Testis (tissue), 3 donors: Measurements from ENCODE around the gene TGFB1I1. TPM values are rescaled to one million over a fixed set of nuclear protein-coding genes. Genes with fewer than 3 reads are reported as not detected.
"Not testable (repeated sequence)": the region's sequence is repeated elsewhere in the genome, so short reads cannot be mapped to it uniquely, and the experiment has no call there.

ENCODE experiments used
- DNase-seq: peaks from one replicate; pipeline ENCODE4 v3.0.0-alpha.2; 2019
- H3K27ac ChIP-seq, 2 donors: fragments of 200-600 bp; sonication (generic); one replicate each; pipeline ENCODE4 v1.5.1; 2019
- H3K27me3 ChIP-seq: fragments of 200-600 bp; sonication (generic); one replicate; pipeline ENCODE4 v1.5.1; 2019
- H3K36me3 ChIP-seq: fragments of 200-600 bp; sonication (generic); one replicate; pipeline ENCODE4 v1.5.1; 2017; ENCODE audit warnings: low read depth; ENCODE audit errors: missing control alignments
- H3K4me1 ChIP-seq: fragments of 200-600 bp; sonication (generic); one replicate; pipeline ENCODE4 v1.5.1; 2019
- H3K4me3 ChIP-seq, 2 donors: fragments of 200-600 bp; sonication (generic); one replicate each; pipeline ENCODE4 v1.5.1; 2017 to 2019
- H3K9me3 ChIP-seq: fragments of 200-600 bp; sonication (generic); one replicate; pipeline ENCODE4 v1.5.1; 2017
- POLR2A ChIP-seq: fragments of 450-650 bp; IDR thresholded peaks from one replicate; pipeline ENCODE4 v1.6.1; 2017; ENCODE audit warnings: antibody characterized with exemption, mild to moderate bottlenecking, moderate library complexity
- WGBS, 2 donors: methylation state at CpG; one replicate each; pipeline ENCODE4 v1.1.5; 2018; 5-methylcytosine and 5-hydroxymethylcytosine counted together
- intact Hi-C: fragments of 100-400 bp; cut with DNase I; formaldehyde crosslinking; loops from one replicate; pipeline ENCODE4 v1.15.1; 2023; ENCODE audit warnings: low total_unique reads
- polyA plus RNA-seq: library from polyadenylated mRNA; stranded (reverse); fragments of 350-450 nt; fragmentation: Illumina TruSeq; extraction: RNeasy Lipid Tissue Mini Kit (QIAGEN cat#74804); gene quantifications from one replicate; pipeline ENCODE4 v1.2.3, GENCODE V29; 2014; ENCODE audit warnings: low read depth, low replicate concordance; ENCODE audit not compliant: insufficient read depth
- total RNA-seq, 2 donors: library from RNA; depleted of rRNA; stranded (reverse); fragments of >200 nt; gene quantifications; one replicate each; pipeline ENCODE4 v1.2.3, GENCODE V29; 2016
- TF ChIP-seq, protein P1 (sequence below), 3 experiments: fragments of 450-650 bp in 2 of 3; fragments of 200-600 bp in 1 of 3; sonication (generic) in 1 of 3; IDR thresholded peaks; one replicate each; pipeline ENCODE4 v1.5.1; 2016 to 2019; ENCODE audit warnings: antibody characterized with exemption in 3 of 3, mild to moderate bottlenecking in 2 of 3, moderate library complexity in 1 of 3

Gene TGFB1I1
- total and polyA plus RNA-seq, 3 donors from 2014 or later: 13.6 to 31.7 (median 28.4) TPM

DNA sequence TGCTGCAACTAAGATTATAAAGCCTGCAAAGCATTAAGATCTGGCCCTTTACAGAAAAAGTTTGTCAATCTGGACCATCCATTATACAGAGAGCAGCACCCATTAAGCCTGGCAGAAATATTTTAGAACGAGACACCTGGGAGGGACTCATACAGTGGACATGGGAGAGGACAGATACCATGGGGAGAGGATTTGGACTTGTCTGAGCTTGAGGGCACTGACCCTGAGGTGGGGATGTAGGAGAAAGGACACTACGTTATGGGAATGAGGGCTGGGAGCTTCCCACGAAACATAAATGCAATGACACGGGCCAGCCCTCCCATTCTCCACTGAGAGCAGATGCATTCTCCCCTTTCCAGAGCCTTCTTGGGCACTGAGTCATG, 30.0 kb downstream of the TGFB1I1 start:
- Histone ChIP-seq H3K4me3 (no peak overlapping the region), H3K9me3 (no peaks in the 10 kb centered on the region), H3K27ac (no peak overlapping the region), H3K36me3 (no peaks in the 10 kb centered on the region), H3K4me1 (peaks cover 6% of the 10 kb centered on the region), H3K27me3 (no peaks in the 10 kb centered on the region)
- intact Hi-C loops: no loop called here
- TF ChIP-seq, protein P1, sequence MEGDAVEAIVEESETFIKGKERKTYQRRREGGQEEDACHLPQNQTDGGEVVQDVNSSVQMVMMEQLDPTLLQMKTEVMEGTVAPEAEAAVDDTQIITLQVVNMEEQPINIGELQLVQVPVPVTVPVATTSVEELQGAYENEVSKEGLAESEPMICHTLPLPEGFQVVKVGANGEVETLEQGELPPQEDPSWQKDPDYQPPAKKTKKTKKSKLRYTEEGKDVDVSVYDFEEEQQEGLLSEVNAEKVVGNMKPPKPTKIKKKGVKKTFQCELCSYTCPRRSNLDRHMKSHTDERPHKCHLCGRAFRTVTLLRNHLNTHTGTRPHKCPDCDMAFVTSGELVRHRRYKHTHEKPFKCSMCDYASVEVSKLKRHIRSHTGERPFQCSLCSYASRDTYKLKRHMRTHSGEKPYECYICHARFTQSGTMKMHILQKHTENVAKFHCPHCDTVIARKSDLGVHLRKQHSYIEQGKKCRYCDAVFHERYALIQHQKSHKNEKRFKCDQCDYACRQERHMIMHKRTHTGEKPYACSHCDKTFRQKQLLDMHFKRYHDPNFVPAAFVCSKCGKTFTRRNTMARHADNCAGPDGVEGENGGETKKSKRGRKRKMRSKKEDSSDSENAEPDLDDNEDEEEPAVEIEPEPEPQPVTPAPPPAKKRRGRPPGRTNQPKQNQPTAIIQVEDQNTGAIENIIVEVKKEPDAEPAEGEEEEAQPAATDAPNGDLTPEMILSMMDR (IDR thresholded peaks at IDR 0.05): no peak
- TF ChIP-seq POLR2A: no peak
- WGBS, 2 donors: 82 to 83% methylated on average over 4 of the region's 4 CpGs
- DNase-seq: no peak

DNA sequence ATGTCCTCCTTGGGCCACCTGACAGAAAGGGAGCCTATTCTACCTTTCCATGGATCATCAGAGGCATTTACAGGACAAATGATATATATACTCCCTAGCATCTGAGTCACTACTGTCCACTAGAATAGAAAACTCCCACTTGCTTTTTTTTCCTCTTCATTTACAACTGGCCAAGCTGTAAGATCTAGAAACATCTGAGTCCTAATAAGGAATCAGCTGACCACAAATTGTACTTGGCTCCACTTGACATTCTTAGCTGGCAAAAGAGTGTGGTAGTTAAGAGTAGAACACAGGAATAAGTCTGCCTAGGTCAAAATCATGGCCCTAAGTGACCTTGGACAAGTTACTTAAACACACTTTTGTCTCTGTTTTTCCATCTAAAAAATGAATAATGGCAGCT, 31.0 kb downstream of the TGFB1I1 start:
- no peak for TF ChIP-seq POLR2A
- TF ChIP-seq, protein P1 (IDR thresholded peaks at IDR 0.05): no peak
- intact Hi-C loops: no loop called here
- no peak for DNase-seq
- Histone ChIP-seq H3K4me3 (no peak overlapping the region), H3K27me3 (no peaks in the 10 kb centered on the region), H3K27ac (no peak overlapping the region), H3K36me3 (no peaks in the 10 kb centered on the region), H3K9me3 (no peaks in the 10 kb centered on the region), H3K4me1 (peaks cover 13% of the 10 kb centered on the region)

DNA sequence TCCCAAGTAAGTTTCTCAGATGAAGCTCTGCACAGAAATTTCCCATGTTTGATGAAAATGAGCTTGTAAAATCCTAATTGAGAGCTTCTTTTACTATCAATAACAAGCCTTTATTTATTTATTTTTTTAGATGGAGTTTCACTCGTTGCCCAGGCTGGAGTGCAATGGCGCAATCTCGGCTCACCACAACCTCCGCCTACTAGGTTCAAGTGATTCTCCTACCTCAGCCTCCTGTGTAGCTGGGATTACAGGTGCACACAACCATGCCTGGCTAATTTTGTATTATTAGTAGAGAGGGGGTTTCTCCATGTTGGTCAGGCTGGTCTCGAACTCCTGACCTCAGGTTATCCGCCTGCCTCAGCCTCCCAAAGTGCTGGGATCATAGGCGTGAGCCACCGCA, 31.6 kb downstream of the TGFB1I1 start:
- H3K27ac ChIP-seq, H3K36me3 ChIP-seq, H3K27me3 ChIP-seq, H3K9me3 ChIP-seq, H3K4me3 ChIP-seq, intact Hi-C loops, DNase-seq: not testable (repeated sequence)
- WGBS, 2 donors: 85 to 93% methylated on average over 8 of the region's 8 CpGs
- H3K4me1 ChIP-seq: peaks cover 13% of the 10 kb centered on the region

DNA sequence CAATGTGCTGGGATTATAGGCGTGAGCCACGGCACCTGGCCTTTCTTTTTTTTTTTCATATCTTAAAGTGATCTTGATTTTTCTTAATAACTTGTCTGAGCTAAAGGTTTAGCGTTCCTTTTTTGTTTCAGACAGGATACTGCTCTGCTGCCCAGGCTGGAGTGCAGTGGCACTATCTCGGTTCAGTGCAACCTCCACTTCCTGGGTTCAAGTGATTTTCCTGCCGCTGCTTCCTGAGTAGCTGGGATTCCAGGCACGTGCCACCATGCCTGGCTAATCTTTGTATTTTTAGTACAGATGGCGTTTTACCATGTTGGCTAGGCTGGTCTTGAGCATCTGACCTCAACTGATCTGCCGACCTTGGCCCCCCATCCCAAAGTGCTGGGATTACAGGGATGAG, 32.2 kb downstream of the TGFB1I1 start:
- intact Hi-C loops: no loop called here
- Histone ChIP-seq H3K9me3 (no peaks in the 10 kb centered on the region), H3K27ac (no peak overlapping the region), H3K4me3 (no peak overlapping the region), H3K36me3 (no peaks in the 10 kb centered on the region), H3K27me3 (no peaks in the 10 kb centered on the region), H3K4me1 (peaks cover 16% of the 10 kb centered on the region)
- TF ChIP-seq, protein P1 (IDR thresholded peaks at IDR 0.05): no peak
- no peak for TF ChIP-seq POLR2A
- WGBS, 2 donors: 67 to 74% methylated on average over 8 of the region's 8 CpGs
- no peak for DNase-seq

DNA sequence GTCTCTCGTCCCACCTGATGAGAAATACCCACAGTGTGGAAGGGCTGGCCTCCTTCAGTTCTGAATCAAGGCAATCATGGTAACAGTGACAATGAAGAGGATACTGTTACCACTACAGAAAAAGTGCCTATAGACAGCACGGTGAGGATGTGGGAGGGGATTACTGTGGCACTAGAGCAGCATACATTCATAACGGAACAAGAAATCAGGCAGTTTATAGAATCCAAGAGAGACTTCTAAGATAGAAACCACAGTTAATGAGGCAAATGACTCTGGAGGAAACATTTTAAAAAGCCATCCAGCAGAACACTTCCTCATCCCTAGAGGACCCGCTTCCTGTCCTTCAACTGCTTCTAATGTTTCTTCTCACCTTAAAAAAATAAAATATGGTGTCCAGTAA, 33.5 kb downstream of the TGFB1I1 start:
- intact Hi-C loops: no loop called here

More for the DNA sequence above, 33.5 kb downstream of the TGFB1I1 start:
- Histone ChIP-seq H3K9me3 (no peaks in the 10 kb centered on the region), H3K36me3 (no peaks in the 10 kb centered on the region), H3K4me3 (no peak overlapping the region), H3K27ac (no peak overlapping the region), H3K27me3 (no peaks in the 10 kb centered on the region), H3K4me1 (peaks cover 23% of the 10 kb centered on the region)
- no peak for TF ChIP-seq POLR2A
- TF ChIP-seq, protein P1 (IDR thresholded peaks at IDR 0.05): no peak
- no peak for DNase-seq
- WGBS, 2 donors: 61 to 75% methylated on average over 4 of the region's 4 CpGs
